K562 (cell line): ENCODE data around the gene SEBOX. TPM values are rescaled to one million over a fixed set of nuclear protein-coding genes. Genes with fewer than 3 reads are reported as not detected.

Experiments used
- ATF3 ChIP-seq, 2 experiments: fragments of 450-650 bp in 1 of 2; sonication (generic) in 1 of 2; formaldehyde crosslinking in 1 of 2; IDR thresholded peaks in 1 of 2; conservative IDR thresholded peaks in 1 of 2; 2 replicates each; pipeline versions ENCODE4 v1.6.1 to v1.8.1; 2016 to 2023; ENCODE audit warnings: mild to moderate bottlenecking in 2 of 2, moderate library complexity in 2 of 2, inconsistent platforms in 1 of 2, missing genetic modification reagents in 1 of 2
- ATF4 ChIP-seq: fragments of 450-650 bp; formaldehyde crosslinking; IDR thresholded peaks from 2 replicates; pipeline ENCODE4 v1.4.0; 2022; ENCODE audit warnings: mild to moderate bottlenecking, moderate library complexity
- ATF6 ChIP-seq: sonication (generic); formaldehyde crosslinking; IDR thresholded peaks from 2 replicates; pipeline ENCODE4 v1.4.0; 2020; ENCODE audit warnings: mild to moderate bottlenecking, missing genetic modification reagents
- CBX8 ChIP-seq: fragments of 200-600 bp; sonication (generic); IDR thresholded peaks from 2 replicates; pipeline ENCODE4 v1.6.1; 2012; ENCODE audit warnings: borderline replicate concordance, mixed run types, low read depth, mild to moderate bottlenecking, moderate library complexity, mixed read lengths, low read length, control low read depth, inconsistent platforms; ENCODE audit not compliant: poor library complexity, severe bottlenecking; ENCODE audit errors: extremely low read depth
- E2F6 ChIP-seq, 2 experiments: IDR thresholded peaks; 2 replicates each; pipeline ENCODE4 v1.6.1; 2011; ENCODE audit warnings: borderline replicate concordance in 1 of 2, control low read depth in 1 of 2, low read depth in 1 of 2, low read length in 1 of 2, mild to moderate bottlenecking in 1 of 2, mixed read lengths in 1 of 2, moderate library complexity in 1 of 2; ENCODE audit not compliant: insufficient read depth in 1 of 2, insufficient read length in 1 of 2, poor library complexity in 1 of 2, severe bottlenecking in 1 of 2; ENCODE audit errors: extremely low read depth in 1 of 2
- ELF4 ChIP-seq: fragments of 450-650 bp; formaldehyde crosslinking; IDR thresholded peaks from 2 replicates; pipeline ENCODE4 v1.4.0; 2022; ENCODE audit warnings: missing genetic modification characterization
- ETS1 ChIP-seq: conservative IDR thresholded peaks from 2 replicates; pipeline ENCODE4 v1.6.1; 2011; ENCODE audit warnings: low read depth, mild to moderate bottlenecking, low read length; ENCODE audit not compliant: control insufficient read depth
- PBX2 ChIP-seq, 2 experiments: IDR thresholded peaks in 1 of 2; conservative IDR thresholded peaks in 1 of 2; 2 replicates each; pipeline ENCODE4 v1.6.1; 2016; ENCODE audit warnings: low read depth in 2 of 2, mild to moderate bottlenecking in 1 of 2, missing compliant biosample characterization in 1 of 2, missing genetic modification characterization in 1 of 2, moderate library complexity in 1 of 2
- SMARCA4 ChIP-seq: fragments of 450-650 bp; IDR thresholded peaks from 2 replicates; pipeline ENCODE4 v1.6.1; 2016
- SP2 ChIP-seq: IDR thresholded peaks from 2 replicates; pipeline ENCODE4 v1.6.1; 2011; ENCODE audit warnings: mild to moderate bottlenecking, low read depth, low read length, moderate library complexity; ENCODE audit not compliant: poor library complexity, severe bottlenecking; ENCODE audit errors: extremely low read depth
- ZBTB9 ChIP-seq: fragments of 450-650 bp; formaldehyde crosslinking; IDR thresholded peaks from 2 replicates; pipeline ENCODE4 v1.4.0; 2020; ENCODE audit warnings: mild to moderate bottlenecking, moderate library complexity
- ZNF445 ChIP-seq: fragments of 250-450 bp; sonication (Bioruptor Pico); IDR thresholded peaks from 2 replicates; pipeline ENCODE4 v1.4.0; 2020; ENCODE audit warnings: low read depth, mild to moderate bottlenecking, moderate library complexity
- polyA plus RNA-seq, 8 experiments: library from polyadenylated mRNA; depleted of rRNA in 4 of 8; stranded (reverse) in 5 of 8; unstranded in 3 of 8; fragments of >200 nt; fragmentation: Nextera tagmentation in 2 of 8; fragmentation: Illumina TruSeq in 1 of 8; extraction: Ambion mirVana in 2 of 8; extraction: Trizol in 1 of 8; gene quantifications; 2 replicates each; pipeline versions ENCODE4 v1.2.1 to v1.2.3, GENCODE V29; 2011 to 2014; ENCODE audit warnings: inconsistent platforms in 1 of 8, missing spikeins in 1 of 8
- total RNA-seq, 7 experiments: library from RNA; depleted of rRNA in 6 of 7; stranded (reverse); fragments of >200 nt in 6 of 7; fragmentation: Illumina TruSeq in 2 of 7; extraction: Trizol in 2 of 7; gene quantifications; 2 replicates each; pipeline versions ENCODE4 v1.2.1 to v1.2.3, GENCODE V29; 2011 to 2021; ENCODE audit warnings: low replicate concordance in 1 of 7

Gene SEBOX
- total and polyA plus RNA-seq, 9 of the 15 experiments (the other 6 are each of a cell fraction or from before 2014, with no cell fraction given): not detected

GRCh38 chr17:28317099-28317965, 47.7 kb downstream of the SEBOX start (continued):
- TF ChIP-seq PBX2 (CRISPR knock-in tag; IDR thresholded peaks at IDR 0.05; ENCODE audit: low read depth): no peak
- no peak for TF ChIP-seq PBX2 (tag; conservative IDR thresholded peaks at IDR 0.05; ENCODE audit: low read depth)
- TF ChIP-seq ZNF445 (CRISPR knock-in tag): no peak
- TF ChIP-seq SP2: no peak
- peak in 1 of 2 experiments; percentile 52 for TF ChIP-seq E2F6 (IDR thresholded peaks at IDR 0.05; ENCODE audit: borderline replicate concordance in 1 of 2, extremely low read depth in 1 of 2, insufficient read depth in 1 of 2, insufficient read length in 1 of 2, low read depth in 1 of 2, low read length in 1 of 2, poor library complexity in 1 of 2, severe bottlenecking in 1 of 2)
- TF ChIP-seq ATF6: no peak
- no peak for TF ChIP-seq ELF4 (CRISPR knock-in tag)
- TF ChIP-seq ETS1: no peak
- no peak for TF ChIP-seq ATF4 (CRISPR knock-in tag)
- no peak for TF ChIP-seq ATF3 (IDR thresholded peaks at IDR 0.05)
- TF ChIP-seq ATF3 (CRISPR knock-in tag; conservative IDR thresholded peaks at IDR 0.05): no peak
- no peak for TF ChIP-seq ZBTB9
- peak; percentile 27; the same call in 1 of the 2 replicates for TF ChIP-seq SMARCA4
- no peak for TF ChIP-seq CBX8
